ENCODE data around the gene ONECUT1. TPM values are rescaled to one million over a fixed set of nuclear protein-coding genes. Genes with fewer than 3 reads are reported as not detected.

Gene ONECUT1
- total RNA-seq, 4 donors from 2014 or later, result not detected

- WGBS, 2 donors, result 86 to 87% methylated on average over 2 of the region's 2 CpGs
- H3K9me3 ChIP-seq, result no peaks in the 10 kb centered on the region
- no peak for DNase-seq
- peaks cover 3 to 4% of the 10 kb centered on the region in 2 donors for H3K4me1 ChIP-seq
- H3K4me3 ChIP-seq (replicated peaks in 1 of 3), result no peak overlapping the region
- intact Hi-C loops (cut with DNase I), result no loop called here
- H3K27ac ChIP-seq, result no peak overlapping the region
- TF ChIP-seq CTCF (IDR thresholded peaks at IDR 0.05), result no peak
- no peak for TF ChIP-seq POLR2A (IDR thresholded peaks at IDR 0.05)
- H3K27me3 ChIP-seq, result no peaks in the 10 kb centered on the region
- no peaks in the 10 kb centered on the region for H3K36me3 ChIP-seq
These were observed 79.3 kb downstream of the ONECUT1 start for GRCh38 chr15:52710708-52711389.

DNA sequence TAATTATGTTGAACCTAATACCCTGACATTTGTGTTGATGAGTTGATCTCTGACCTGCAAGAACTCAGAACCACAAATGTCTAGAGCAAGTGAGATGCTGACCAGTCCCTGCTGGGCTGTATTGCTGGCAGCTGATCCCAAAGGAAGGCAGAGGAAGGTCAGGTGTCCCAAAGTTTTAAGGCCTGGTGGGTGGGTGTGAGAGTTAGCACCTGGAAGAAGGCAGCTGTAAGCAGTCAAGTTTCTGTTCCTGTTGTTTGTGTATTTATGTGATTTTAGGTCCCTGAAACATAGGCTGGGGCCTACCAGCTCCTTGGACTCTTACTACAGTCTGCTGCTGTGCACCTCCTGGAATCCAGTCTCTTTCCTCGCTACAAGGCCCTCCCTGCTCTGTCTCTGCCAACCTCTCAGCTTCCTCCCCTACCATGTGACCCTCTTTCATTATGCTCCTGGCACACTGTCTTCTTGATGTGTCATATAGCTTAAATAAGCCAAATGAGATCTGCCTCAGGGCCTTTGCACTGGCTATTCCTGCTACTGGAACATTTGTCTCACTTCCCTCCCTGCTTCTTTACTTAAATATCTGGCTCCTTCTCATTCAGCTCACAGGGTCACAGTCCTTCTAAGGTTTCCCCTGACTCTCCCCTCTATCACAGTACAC is 80.0 kb downstream of the ONECUT1 start:
- Histone ChIP-seq H3K4me1 (peaks cover 3 to 4% of the 10 kb centered on the region in 2 donors), H3K9me3 (no peaks in the 10 kb centered on the region), H3K27ac (no peak overlapping the region), H3K27me3 (no peaks in the 10 kb centered on the region), H3K36me3 (no peaks in the 10 kb centered on the region), H3K4me3 (replicated peaks in 1 of 3) (no peak overlapping the region)
- no peak for DNase-seq
- no peak for TF ChIP-seq POLR2A (IDR thresholded peaks at IDR 0.05)
- no peak for TF ChIP-seq CTCF (IDR thresholded peaks at IDR 0.05)
- WGBS, 2 donors, result 95 to 97% methylated on average over 1 of the region's 1 CpG
- intact Hi-C loops (cut with DNase I), result no loop called here

- peak in 1 of 2 donors; percentile 4 for DNase-seq
- TF ChIP-seq POLR2A (IDR thresholded peaks at IDR 0.05) (no peak), CTCF (IDR thresholded peaks at IDR 0.05) (no peak)
- Histone ChIP-seq H3K27me3 (no peaks in the 10 kb centered on the region), H3K4me3 (replicated peaks in 1 of 3) (no peak overlapping the region), H3K36me3 (no peaks in the 10 kb centered on the region), H3K4me1 (peaks cover 3 to 4% of the 10 kb centered on the region in 2 donors), H3K9me3 (no peaks in the 10 kb centered on the region), H3K27ac (no peak overlapping the region)
- WGBS, 2 donors, result 73% methylated on average over 10 of the region's 10 CpGs
- intact Hi-C loops (cut with DNase I), result no loop called here
These were observed 80.8 kb downstream of the ONECUT1 start for GRCh38 chr15:52709187-52709981.

Other genes starting within 250 kb of the ONECUT1 start
- gene ARPP19, start 221.3 kb downstream of the ONECUT1 start, total RNA-seq, result 100 to 1,000 TPM; 148 to 221 (median 202) TPM
- 100 to 1,000 TPM in 2 of 4 donors, 10 to 100 TPM in 2; 88.7 to 164 (median 117) TPM for gene ATOSA, start 110.9 kb downstream of the ONECUT1 start, total RNA-seq

All from thyroid gland (tissue), 4 donors.